MM.1S (cell line): Measurements from ENCODE around the gene NOB1.

ENCODE experiments used
- DNase-seq: peaks from one replicate; pipeline ENCODE4 v3.0.0-alpha.2; 2015
- H2AFZ ChIP-seq: fragments of 300-600 bp; sonication (generic); 2 replicates; pipeline ENCODE4 v1.6.0; 2016; ENCODE audit warnings: antibody characterized with exemption, low read length
- H3F3A ChIP-seq: fragments of 300-600 bp; sonication (generic); 2 replicates; pipeline ENCODE4 v1.6.1; 2016; ENCODE audit warnings: mild to moderate bottlenecking, antibody characterized with exemption, low read length, moderate library complexity, mixed read lengths; ENCODE audit not compliant: insufficient read depth
- H3K27ac ChIP-seq: fragments of 300-600 bp; sonication (generic); 2 replicates; pipeline ENCODE4 v1.5.1; 2016; ENCODE audit warnings: mild to moderate bottlenecking, low read length
- H3K27me3 ChIP-seq: fragments of 300-600 bp; sonication (generic); replicated peaks from 2 replicates; pipeline ENCODE4 v1.6.0; 2016; ENCODE audit warnings: low read length; ENCODE audit not compliant: insufficient read depth
- H3K36me3 ChIP-seq: fragments of 300-600 bp; sonication (generic); replicated peaks from 2 replicates; pipeline ENCODE4 v1.6.1; 2016; ENCODE audit warnings: mild to moderate bottlenecking, low read length, mixed read lengths; ENCODE audit not compliant: insufficient read depth
- H3K4me1 ChIP-seq: fragments of 300-600 bp; sonication (generic); 2 replicates; pipeline ENCODE4 v1.6.1; 2016; ENCODE audit warnings: low read length, mixed read lengths
- H3K4me2 ChIP-seq: fragments of 300-600 bp; sonication (generic); 2 replicates; pipeline ENCODE4 v1.6.0; 2016; ENCODE audit warnings: low read depth, low read length
- H3K4me3 ChIP-seq: fragments of 300-600 bp; sonication (generic); 2 replicates; pipeline ENCODE4 v1.5.1; 2016; ENCODE audit warnings: low read length, mixed read lengths
- H3K79me2 ChIP-seq: fragments of 300-600 bp; sonication (generic); 2 replicates; pipeline ENCODE4 v1.6.1; 2016; ENCODE audit warnings: mixed run types, low read length, mixed read lengths
- H3K9ac ChIP-seq: fragments of 300-600 bp; sonication (generic); 2 replicates; pipeline ENCODE4 v1.6.1; 2016; ENCODE audit warnings: low read length, mixed read lengths
- H3K9me2 ChIP-seq: fragments of 300-600 bp; sonication (generic); replicated peaks from 2 replicates; pipeline ENCODE4 v1.6.1; 2016; ENCODE audit warnings: mild to moderate bottlenecking, low read length, mixed read lengths; ENCODE audit not compliant: insufficient read depth
- H3K9me3 ChIP-seq: fragments of 300-600 bp; sonication (generic); replicated peaks from 2 replicates; pipeline ENCODE4 v1.6.1; 2016; ENCODE audit warnings: mild to moderate bottlenecking, low read length, mixed read lengths; ENCODE audit not compliant: insufficient read depth
- H4K20me1 ChIP-seq: fragments of 300-600 bp; sonication (generic); 2 replicates; pipeline ENCODE4 v1.6.1; 2016; ENCODE audit warnings: mild to moderate bottlenecking, low read length, moderate library complexity, mixed read lengths; ENCODE audit not compliant: insufficient read depth
- CTCF ChIP-seq: fragments of 300-600 bp; sonication (generic); IDR thresholded peaks from 2 replicates; pipeline ENCODE4 v1.5.1; 2016; ENCODE audit warnings: antibody characterized with exemption, low read length, mixed read lengths
- EZH2 ChIP-seq: fragments of 300-600 bp; sonication (generic); optimal IDR thresholded peaks from 2 replicates; pipeline ENCODE3; 2017; ENCODE audit warnings: low read depth, mild to moderate bottlenecking, antibody characterized with exemption, low read length, mixed read lengths
- EZH2phosphoT487 ChIP-seq: fragments of 300-600 bp; sonication (generic); IDR thresholded peaks from 2 replicates; pipeline ENCODE4 v1.6.1; 2018; ENCODE audit warnings: antibody characterized with exemption, low read length

The NOB1 gene

GRCh38 chr16:69798466-69798865 lies 43.7 kb upstream of the NOB1 start:
- DNase-seq: no peak
- peaks cover 11% of the 10 kb centered on the region for H3K79me2 ChIP-seq
- H3K4me3 ChIP-seq: no peak overlapping the region
- no peaks in the 10 kb centered on the region for H3K36me3 ChIP-seq
- H2AFZ ChIP-seq: no peak overlapping the region
- no peak overlapping the region for H3K9ac ChIP-seq
- no peak overlapping the region for H3K4me2 ChIP-seq
- H3K9me2 ChIP-seq: no peaks in the 10 kb centered on the region
- no peaks in the 10 kb centered on the region for H3K9me3 ChIP-seq
- no peaks in the 10 kb centered on the region for H3K4me1 ChIP-seq
- TF ChIP-seq EZH2phosphoT487 (no peak), CTCF (no peak), EZH2 (no peak)
- H3F3A ChIP-seq: no peaks in the 10 kb centered on the region
- no peaks in the 10 kb centered on the region for H3K27me3 ChIP-seq
- no peaks in the 10 kb centered on the region for H4K20me1 ChIP-seq
- no peak overlapping the region for H3K27ac ChIP-seq

- no peaks in the 10 kb centered on the region for H3K9me2 ChIP-seq
- no peak overlapping the region for H3K9ac ChIP-seq
- TF ChIP-seq EZH2phosphoT487 (no peak), CTCF (peak; percentile 80)
- H3K27ac ChIP-seq: no peak overlapping the region
- no peaks in the 10 kb centered on the region; the same call in 1 of the 2 replicates for H3K36me3 ChIP-seq
- H3K4me2 ChIP-seq: no peak overlapping the region
- no peaks in the 10 kb centered on the region for H3F3A ChIP-seq
- H4K20me1 ChIP-seq: no peaks in the 10 kb centered on the region
- no peaks in the 10 kb centered on the region for H3K9me3 ChIP-seq
- H3K4me3 ChIP-seq: no peak overlapping the region
- H3K27me3 ChIP-seq: no peaks in the 10 kb centered on the region
- peaks cover 11% of the 10 kb centered on the region for H3K79me2 ChIP-seq
- no peaks in the 10 kb centered on the region for H3K4me1 ChIP-seq
- no peak overlapping the region for H2AFZ ChIP-seq
- DNase-seq: peak; percentile 62
Measured at GRCh38 chr16:69796285-69797118, 41.8 kb upstream of the NOB1 start.

- peaks cover 11% of the 10 kb centered on the region for H3K79me2 ChIP-seq
- TF ChIP-seq CTCF (no peak), EZH2 (no peak), EZH2phosphoT487 (no peak)
Measured at GRCh38 chr16:69794486-69794885, 39.8 kb upstream of the NOB1 start.

More at GRCh38 chr16:69794486-69794885, 39.8 kb upstream of the NOB1 start:
- Histone ChIP-seq H3K36me3 (no peaks in the 10 kb centered on the region; the same call in 1 of the 2 replicates), H3K4me2 (no peak overlapping the region), H3K4me3 (no peak overlapping the region), H2AFZ (no peak overlapping the region), H3K9ac (no peak overlapping the region), H3F3A (no peaks in the 10 kb centered on the region), H3K4me1 (no peaks in the 10 kb centered on the region), H3K27ac (no peak overlapping the region), H4K20me1 (no peaks in the 10 kb centered on the region), H3K9me3 (no peaks in the 10 kb centered on the region), H3K9me2 (no peaks in the 10 kb centered on the region), H3K27me3 (no peaks in the 10 kb centered on the region)
- no peak for DNase-seq
